ENCODE measurements around the gene OTULIN. TPM values are rescaled to one million over a fixed set of nuclear protein-coding genes. Genes with fewer than 3 reads are reported as not detected.

OTULIN gene
- total and polyA plus RNA-seq, 2 of the 8 experiments (the other 6 are each of a cell fraction or from before 2014, with no cell fraction given) = 5.2 to 34.8 TPM

GRCh38 chr5:14743601-14744295 lies 79.2 kb downstream of the OTULIN start:
- no peak overlapping the region for H3K4me2 ChIP-seq (ENCODE audit: insufficient read depth in 1 of 2, low read depth in 2 of 2, low read length in 2 of 2)
- H3K79me2 ChIP-seq (ENCODE audit: control insufficient read depth in 1 of 2, insufficient read depth in 2 of 2, low read length in 2 of 2) = no peaks in the 10 kb centered on the region
- H3K9me3 ChIP-seq (ENCODE audit: insufficient read depth in 2 of 2, low read depth in 1 of 2, low read length in 1 of 2) = no peaks in the 10 kb centered on the region
- no peak overlapping the region for H3K23ac ChIP-seq (ENCODE audit: insufficient read length)
- no peaks in the 10 kb centered on the region for H3K23me2 ChIP-seq (ENCODE audit: low read depth, low read length)
- H2AK5ac ChIP-seq (ENCODE audit: low read depth, low read length) = no peak overlapping the region
- no peak overlapping the region for H3K18ac ChIP-seq (ENCODE audit: extremely low read depth, low read length)
- H2BK20ac ChIP-seq (ENCODE audit: low read length) = no peak overlapping the region
- no peak overlapping the region for H2BK5ac ChIP-seq (ENCODE audit: low read depth, low read length)
- H2BK15ac ChIP-seq (ENCODE audit: low read length) = no peak overlapping the region
- H2BK120ac ChIP-seq (replicated peaks; ENCODE audit: low read depth, low read length) = no peak overlapping the region
- H3K4ac ChIP-seq (replicated peaks; ENCODE audit: insufficient read length, low read depth, low read length) = no peak overlapping the region
- no peak overlapping the region for H2AFZ ChIP-seq (ENCODE audit: low read length)
- no peak for FAIRE-seq
- H3K14ac ChIP-seq (ENCODE audit: insufficient read length) = no peak overlapping the region
- no peaks in the 10 kb centered on the region; a peak in 1 of 7 replicates for H3K27me3 ChIP-seq (replicated peaks in 1 of 4; ENCODE audit: control insufficient read depth in 3 of 4, extremely low read depth in 1 of 4, insufficient read depth in 3 of 4, low read length in 3 of 4)
- ChIA-PET POLR2A (ENCODE audit: partially characterized antibody) (no interaction called here), CTCF (ENCODE audit: partially characterized antibody) (interaction anchor here (0.8 to 1.1 kb wide), 5 partner anchors 12 to 106 kb away, joined by 3 to 4 read pairs (median 3); no protein-coding TSS in a partner anchor)
- no peak overlapping the region for H2BK12ac ChIP-seq (ENCODE audit: low read depth, low read length)
- peaks cover 0 to 19% (median 9%) of the 10 kb centered on the region in 4 experiments; a peak in 6 of 7 replicates for H3K4me1 ChIP-seq (replicated peaks in 1 of 4; ENCODE audit: control insufficient read depth in 3 of 4, insufficient read depth in 4 of 4, low read length in 3 of 4)
- no peaks in the 10 kb centered on the region for H3K36me3 ChIP-seq (ENCODE audit: control insufficient read depth in 2 of 4, insufficient read depth in 4 of 4, low read length in 3 of 4)
- no peaks in the 10 kb centered on the region for H3K79me1 ChIP-seq (ENCODE audit: low read depth, low read length)
- DNase-seq (ENCODE audit: low read depth in 1 of 2, low spot score in 2 of 2) = no peak
- H4K20me1 ChIP-seq (replicated peaks in 1 of 2; ENCODE audit: control insufficient read depth in 1 of 2, insufficient read depth in 2 of 2, low read length in 2 of 2) = no peaks in the 10 kb centered on the region
- H3K4me3 ChIP-seq (ENCODE audit: extremely low read depth in 1 of 4, insufficient read depth in 2 of 4, low read depth in 3 of 4, low read length in 4 of 4) = no peak overlapping the region
- no peak overlapping the region for H3K27ac ChIP-seq (ENCODE audit: low read depth, low read length)
- no peak overlapping the region for H3K56ac ChIP-seq (replicated peaks; ENCODE audit: insufficient read length, low read depth, low read length)
- no peak overlapping the region for H4K8ac ChIP-seq (ENCODE audit: extremely low read depth, insufficient read depth, low read length)
- no peak overlapping the region for H3K9ac ChIP-seq (replicated peaks in 1 of 4; ENCODE audit: extremely low read depth in 1 of 4, low read depth in 3 of 4, low read length in 3 of 4)
- TF ChIP-seq TBP (IDR thresholded peaks at IDR 0.05; ENCODE audit: low read depth, low read length) = no peak
- no peak for TF ChIP-seq SP4 (IDR thresholded peaks at IDR 0.05; ENCODE audit: low read length)
- no peak for TF ChIP-seq EZH2 (IDR thresholded peaks at IDR 0.05; ENCODE audit: low read depth, low read length, severe bottlenecking)
- TF ChIP-seq RXRA (IDR thresholded peaks at IDR 0.05; ENCODE audit: insufficient read depth, low read depth, low read length) = no peak
- no peak for TF ChIP-seq CHD2 (IDR thresholded peaks at IDR 0.05; ENCODE audit: low read length)
- H4K5ac ChIP-seq (ENCODE audit: insufficient read length, low read depth, low read length) = no peak overlapping the region
- 88% methylated on average over 6 of the region's 6 CpGs; no CpG with 5 or more reads in 1 of the 2 experiments for WGBS, 2 experiments (ENCODE audit: extremely low coverage in 1 of 2, insufficient coverage in 1 of 2, insufficient read length in 1 of 2, insufficient replicate concordance in 2 of 2, low coverage in 1 of 2, low lambda C conversion rate in 2 of 2, missing lambda C conversion rate in 1 of 2)
- peak overlapping the region; percentile 76 for H4K91ac ChIP-seq (replicated peaks; ENCODE audit: insufficient read length, low read length)
